WTC11 (cell line): ENCODE measurements around the gene SAE1. TPM values are rescaled to one million over a fixed set of nuclear protein-coding genes. Genes with fewer than 3 reads are reported as not detected.
A peak's percentile ranks its signal among the peaks of the same experiment; 100 is the strongest.

Experiments
- CBFB ChIP-seq: sonication (generic); formaldehyde crosslinking; IDR thresholded peaks from 2 replicates; pipeline ENCODE4 v1.8.1; 2022; ENCODE audit warnings: mild to moderate bottlenecking, low read depth, missing genetic modification reagents
- ETV6 ChIP-seq: sonication (generic); formaldehyde crosslinking; IDR thresholded peaks from 2 replicates; pipeline ENCODE4 v1.8.1; 2022; ENCODE audit warnings: mild to moderate bottlenecking, missing genetic modification reagents
- FOXK1 ChIP-seq: sonication (generic); formaldehyde crosslinking; IDR thresholded peaks from 2 replicates; pipeline ENCODE4 v1.8.0; 2022; ENCODE audit warnings: mild to moderate bottlenecking, moderate library complexity, missing genetic modification reagents
- FOXP1 ChIP-seq: sonication (generic); formaldehyde crosslinking; IDR thresholded peaks from 2 replicates; pipeline ENCODE4 v1.8.0; 2022; ENCODE audit warnings: missing genetic modification reagents, mild to moderate bottlenecking, moderate library complexity, borderline replicate concordance
- HMGA2 ChIP-seq: fragments of 250-450 bp; sonication (Bioruptor Pico); IDR thresholded peaks from 2 replicates; pipeline ENCODE4 v1.4.0; 2021; ENCODE audit warnings: mild to moderate bottlenecking, moderate library complexity
- IRF2 ChIP-seq: sonication (generic); formaldehyde crosslinking; IDR thresholded peaks from 2 replicates; pipeline ENCODE4 v1.8.0; 2022; ENCODE audit warnings: low read depth, missing genetic modification reagents, borderline replicate concordance
- JUN ChIP-seq: sonication (generic); formaldehyde crosslinking; IDR thresholded peaks from 2 replicates; pipeline ENCODE4 v1.8.0; 2023; ENCODE audit warnings: mild to moderate bottlenecking, missing genetic modification reagents
- MYBL2 ChIP-seq: sonication (generic); formaldehyde crosslinking; IDR thresholded peaks from 2 replicates; pipeline ENCODE4 v1.8.1; 2023; ENCODE audit warnings: mild to moderate bottlenecking, moderate library complexity, missing genetic modification reagents
- NFATC4 ChIP-seq: fragments of 250-450 bp; sonication (Bioruptor Pico); IDR thresholded peaks from 2 replicates; pipeline ENCODE4 v1.9.0; 2021; ENCODE audit warnings: mild to moderate bottlenecking
- NFE2L1 ChIP-seq: sonication (generic); formaldehyde crosslinking; IDR thresholded peaks from 2 replicates; pipeline ENCODE4 v1.8.1; 2023; ENCODE audit warnings: missing genetic modification reagents
- NFYB ChIP-seq: sonication (generic); formaldehyde crosslinking; conservative IDR thresholded peaks from 2 replicates; pipeline ENCODE4 v1.8.0; 2022; ENCODE audit warnings: low read depth, missing genetic modification reagents
- NR2C2 ChIP-seq: sonication (generic); formaldehyde crosslinking; IDR thresholded peaks from 2 replicates; pipeline ENCODE4 v1.8.0; 2022; ENCODE audit warnings: mild to moderate bottlenecking, missing genetic modification reagents
- PRRX2 ChIP-seq: fragments of 250-450 bp; sonication (Bioruptor Pico); IDR thresholded peaks from 2 replicates; pipeline ENCODE4 v1.8.0; 2021; ENCODE audit warnings: mild to moderate bottlenecking
- RORB ChIP-seq: fragments of 250-450 bp; sonication (Bioruptor Pico); IDR thresholded peaks from 2 replicates; pipeline ENCODE4 v1.9.0; 2021; ENCODE audit warnings: mild to moderate bottlenecking
- SMAD3 ChIP-seq: sonication (generic); formaldehyde crosslinking; IDR thresholded peaks from 2 replicates; pipeline ENCODE4 v1.8.0; 2022; ENCODE audit warnings: missing genetic modification reagents, mild to moderate bottlenecking, borderline replicate concordance
- SMAD4 ChIP-seq: sonication (generic); formaldehyde crosslinking; IDR thresholded peaks from 2 replicates; pipeline ENCODE4 v1.8.0; 2022; ENCODE audit warnings: mild to moderate bottlenecking, missing genetic modification reagents
- SOX15 ChIP-seq: fragments of 250-450 bp; sonication (Bioruptor Pico); IDR thresholded peaks from 2 replicates; pipeline ENCODE4 v1.9.0; 2021; ENCODE audit warnings: mild to moderate bottlenecking
- SP1 ChIP-seq: sonication (generic); formaldehyde crosslinking; conservative IDR thresholded peaks from 2 replicates; pipeline ENCODE4 v1.8.1; 2022; ENCODE audit warnings: missing genetic modification reagents
- TEAD1 ChIP-seq: sonication (generic); formaldehyde crosslinking; IDR thresholded peaks from 2 replicates; pipeline ENCODE4 v1.8.0; 2022; ENCODE audit warnings: mild to moderate bottlenecking, missing genetic modification reagents
- TP53 ChIP-seq: sonication (generic); formaldehyde crosslinking; IDR thresholded peaks from 2 replicates; pipeline ENCODE4 v1.8.1; 2023; ENCODE audit warnings: mild to moderate bottlenecking, missing genetic modification reagents
- ZBTB21 ChIP-seq: sonication (generic); formaldehyde crosslinking; IDR thresholded peaks from 2 replicates; pipeline ENCODE4 v1.8.1; 2023; ENCODE audit warnings: mild to moderate bottlenecking, missing genetic modification reagents, borderline replicate concordance
- ZNF232 ChIP-seq: sonication (generic); formaldehyde crosslinking; IDR thresholded peaks from 2 replicates; pipeline ENCODE4 v1.8.0; 2022; ENCODE audit warnings: mild to moderate bottlenecking, missing genetic modification reagents
- ZNF416 ChIP-seq: fragments of 250-450 bp; sonication (Bioruptor Pico); IDR thresholded peaks from 2 replicates; pipeline ENCODE4 v1.9.0; 2021; ENCODE audit warnings: mild to moderate bottlenecking, inconsistent platforms
- ZNF423 ChIP-seq: fragments of 250-450 bp; sonication (Bioruptor Pico); IDR thresholded peaks from 2 replicates; pipeline ENCODE4 v2.1.2; 2022; ENCODE audit warnings: mild to moderate bottlenecking, moderate library complexity
- total RNA-seq: library from RNA; stranded (reverse); gene quantifications from 3 replicates; pipeline ENCODE4 v1.2.3, GENCODE V29; 2021
- TF ChIP-seq, protein P1 (sequence below): sonication (generic); formaldehyde crosslinking; IDR thresholded peaks from 2 replicates; pipeline ENCODE4 v1.8.1; 2023; ENCODE audit warnings: mild to moderate bottlenecking, missing genetic modification reagents, moderate library complexity
- TF ChIP-seq, protein P2 (sequence below): sonication (generic); formaldehyde crosslinking; IDR thresholded peaks from 2 replicates; pipeline ENCODE4 v1.8.1; 2023; ENCODE audit warnings: mild to moderate bottlenecking, moderate library complexity, missing genetic modification reagents
- TF ChIP-seq, protein P3 (sequence below): fragments of 250-450 bp; sonication (Bioruptor Pico); IDR thresholded peaks from 2 replicates; pipeline ENCODE4 v1.9.0; 2021; ENCODE audit warnings: mild to moderate bottlenecking
- TF ChIP-seq, protein P4 (sequence below): sonication (generic); formaldehyde crosslinking; IDR thresholded peaks from 2 replicates; pipeline ENCODE4 v1.8.0; 2023; ENCODE audit warnings: mild to moderate bottlenecking, missing genetic modification reagents
- TF ChIP-seq, protein P5 (sequence below): sonication (generic); formaldehyde crosslinking; IDR thresholded peaks from 2 replicates; pipeline ENCODE4 v1.8.1; 2022; ENCODE audit warnings: mild to moderate bottlenecking, moderate library complexity, missing genetic modification reagents
- TF ChIP-seq, protein P6 (sequence below): sonication (generic); formaldehyde crosslinking; conservative IDR thresholded peaks from 2 replicates; pipeline ENCODE4 v1.8.1; 2023; ENCODE audit warnings: mild to moderate bottlenecking, low read depth, missing genetic modification reagents, moderate library complexity
- TF ChIP-seq, protein P7 (sequence below): sonication (generic); formaldehyde crosslinking; conservative IDR thresholded peaks from 2 replicates; pipeline ENCODE4 v1.8.1; 2022; ENCODE audit warnings: mild to moderate bottlenecking, missing genetic modification reagents

SAE1 gene
- total RNA-seq, 1 experiment from 2014 or later, result 224 TPM

DNA sequence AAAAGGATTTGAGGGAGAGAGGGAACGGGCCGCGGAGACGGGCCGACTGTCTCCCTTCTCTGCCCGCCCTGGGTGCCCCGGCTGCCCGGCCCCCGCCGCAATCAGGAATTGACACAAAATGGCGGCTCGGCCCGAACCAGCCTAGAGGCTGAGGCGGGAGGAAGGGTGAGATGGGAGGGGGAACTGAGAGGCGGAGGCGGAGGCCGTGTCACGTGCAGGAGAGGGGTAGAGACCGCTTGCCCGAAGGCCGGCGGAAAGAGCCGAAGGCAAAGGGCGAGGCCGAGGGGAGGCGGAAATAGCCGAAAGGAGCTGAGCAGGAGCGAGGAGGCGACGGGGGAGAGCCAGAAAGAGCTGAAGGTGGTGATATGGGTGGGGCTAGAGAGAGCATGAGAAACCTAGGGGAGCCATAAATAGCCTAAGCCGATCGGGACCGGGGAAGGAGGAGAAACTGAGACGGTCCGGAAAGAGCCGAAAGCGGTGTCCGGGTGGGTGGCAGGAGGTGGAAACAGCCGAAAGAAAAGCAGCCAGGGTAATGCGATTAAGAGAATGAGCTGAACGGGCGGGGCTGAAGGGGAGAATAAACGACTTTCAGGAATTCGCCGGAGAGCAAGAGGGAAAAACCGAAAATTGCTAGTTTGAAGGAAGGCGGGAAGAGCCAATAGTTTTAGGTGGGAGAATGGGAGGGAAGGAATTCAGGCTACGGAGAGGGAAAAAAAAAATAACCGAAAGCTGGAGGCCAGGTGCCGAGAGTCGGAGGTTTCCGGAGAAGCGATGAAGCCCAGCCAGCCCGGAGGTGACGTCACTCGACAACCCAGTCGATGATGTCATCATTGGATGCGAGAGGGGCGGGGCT lies 17.4 kb upstream of the SAE1 start, which contains the start of gene ZC3H4 (continued):
- TF ChIP-seq PRRX2 (CRISPR knock-in tag), result no peak
- no peak for TF ChIP-seq CBFB (CRISPR knock-in tag)
- no peak; the same call in 1 of the 2 replicates for TF ChIP-seq ZNF416 (CRISPR knock-in tag)
- peak; percentile 33; the same call in 1 of the 2 replicates for TF ChIP-seq NFE2L1
- TF ChIP-seq, protein P1, sequence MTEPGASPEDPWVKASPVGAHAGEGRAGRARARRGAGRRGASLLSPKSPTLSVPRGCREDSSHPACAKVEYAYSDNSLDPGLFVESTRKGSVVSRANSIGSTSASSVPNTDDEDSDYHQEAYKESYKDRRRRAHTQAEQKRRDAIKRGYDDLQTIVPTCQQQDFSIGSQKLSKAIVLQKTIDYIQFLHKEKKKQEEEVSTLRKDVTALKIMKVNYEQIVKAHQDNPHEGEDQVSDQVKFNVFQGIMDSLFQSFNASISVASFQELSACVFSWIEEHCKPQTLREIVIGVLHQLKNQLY (CRISPR knock-in tag), result no peak
- no peak; the same call in 1 of the 2 replicates for TF ChIP-seq MYBL2 (CRISPR knock-in tag)
- no peak for TF ChIP-seq ZNF423 (CRISPR knock-in tag)
- TF ChIP-seq, protein P2, sequence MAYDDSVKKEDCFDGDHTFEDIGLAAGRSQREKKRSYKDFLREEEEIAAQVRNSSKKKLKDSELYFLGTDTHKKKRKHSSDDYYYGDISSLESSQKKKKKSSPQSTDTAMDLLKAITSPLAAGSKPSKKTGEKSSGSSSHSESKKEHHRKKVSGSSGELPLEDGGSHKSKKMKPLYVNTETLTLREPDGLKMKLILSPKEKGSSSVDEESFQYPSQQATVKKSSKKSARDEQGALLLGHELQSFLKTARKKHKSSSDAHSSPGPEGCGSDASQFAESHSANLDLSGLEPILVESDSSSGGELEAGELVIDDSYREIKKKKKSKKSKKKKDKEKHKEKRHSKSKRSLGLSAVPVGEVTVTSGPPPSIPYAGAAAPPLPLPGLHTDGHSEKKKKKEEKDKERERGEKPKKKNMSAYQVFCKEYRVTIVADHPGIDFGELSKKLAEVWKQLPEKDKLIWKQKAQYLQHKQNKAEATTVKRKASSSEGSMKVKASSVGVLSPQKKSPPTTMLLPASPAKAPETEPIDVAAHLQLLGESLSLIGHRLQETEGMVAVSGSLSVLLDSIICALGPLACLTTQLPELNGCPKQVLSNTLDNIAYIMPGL (CRISPR knock-in tag), result no peak; the same call in 1 of the 2 replicates
- no peak for TF ChIP-seq ZNF232
- no peak for TF ChIP-seq IRF2 (CRISPR knock-in tag)
- TF ChIP-seq FOXP1 (CRISPR knock-in tag), result peak; percentile 12; the same call in 1 of the 2 replicates
- peak; percentile 24 for TF ChIP-seq SP1 (CRISPR knock-in tag)
- peak; percentile 49; the same call in 1 of the 2 replicates for TF ChIP-seq SOX15
- TF ChIP-seq, protein P3, sequence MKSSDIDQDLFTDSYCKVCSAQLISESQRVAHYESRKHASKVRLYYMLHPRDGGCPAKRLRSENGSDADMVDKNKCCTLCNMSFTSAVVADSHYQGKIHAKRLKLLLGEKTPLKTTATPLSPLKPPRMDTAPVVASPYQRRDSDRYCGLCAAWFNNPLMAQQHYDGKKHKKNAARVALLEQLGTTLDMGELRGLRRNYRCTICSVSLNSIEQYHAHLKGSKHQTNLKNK (CRISPR knock-in tag), result 0 out of 2 replicates have a peak, but pooled peaks have one; percentile 26
- TF ChIP-seq HMGA2 (CRISPR knock-in tag), result peak; percentile 30; the same call in 1 of the 2 replicates
- TF ChIP-seq, protein P4, sequence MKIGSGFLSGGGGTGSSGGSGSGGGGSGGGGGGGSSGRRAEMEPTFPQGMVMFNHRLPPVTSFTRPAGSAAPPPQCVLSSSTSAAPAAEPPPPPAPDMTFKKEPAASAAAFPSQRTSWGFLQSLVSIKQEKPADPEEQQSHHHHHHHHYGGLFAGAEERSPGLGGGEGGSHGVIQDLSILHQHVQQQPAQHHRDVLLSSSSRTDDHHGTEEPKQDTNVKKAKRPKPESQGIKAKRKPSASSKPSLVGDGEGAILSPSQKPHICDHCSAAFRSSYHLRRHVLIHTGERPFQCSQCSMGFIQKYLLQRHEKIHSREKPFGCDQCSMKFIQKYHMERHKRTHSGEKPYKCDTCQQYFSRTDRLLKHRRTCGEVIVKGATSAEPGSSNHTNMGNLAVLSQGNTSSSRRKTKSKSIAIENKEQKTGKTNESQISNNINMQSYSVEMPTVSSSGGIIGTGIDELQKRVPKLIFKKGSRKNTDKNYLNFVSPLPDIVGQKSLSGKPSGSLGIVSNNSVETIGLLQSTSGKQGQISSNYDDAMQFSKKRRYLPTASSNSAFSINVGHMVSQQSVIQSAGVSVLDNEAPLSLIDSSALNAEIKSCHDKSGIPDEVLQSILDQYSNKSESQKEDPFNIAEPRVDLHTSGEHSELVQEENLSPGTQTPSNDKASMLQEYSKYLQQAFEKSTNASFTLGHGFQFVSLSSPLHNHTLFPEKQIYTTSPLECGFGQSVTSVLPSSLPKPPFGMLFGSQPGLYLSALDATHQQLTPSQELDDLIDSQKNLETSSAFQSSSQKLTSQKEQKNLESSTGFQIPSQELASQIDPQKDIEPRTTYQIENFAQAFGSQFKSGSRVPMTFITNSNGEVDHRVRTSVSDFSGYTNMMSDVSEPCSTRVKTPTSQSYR, result no peak
- TF ChIP-seq SMAD3 (CRISPR knock-in tag), result no peak
- TF ChIP-seq NFYB (CRISPR knock-in tag), result no peak
- 0 out of 2 replicates have a peak, but pooled peaks have one; percentile 26 for TF ChIP-seq TP53 (CRISPR knock-in tag)
- TF ChIP-seq NFATC4 (CRISPR knock-in tag), result no peak
- TF ChIP-seq ETV6 (CRISPR knock-in tag), result peak; percentile 84; the same call in 1 of the 2 replicates
- TF ChIP-seq, protein P5, sequence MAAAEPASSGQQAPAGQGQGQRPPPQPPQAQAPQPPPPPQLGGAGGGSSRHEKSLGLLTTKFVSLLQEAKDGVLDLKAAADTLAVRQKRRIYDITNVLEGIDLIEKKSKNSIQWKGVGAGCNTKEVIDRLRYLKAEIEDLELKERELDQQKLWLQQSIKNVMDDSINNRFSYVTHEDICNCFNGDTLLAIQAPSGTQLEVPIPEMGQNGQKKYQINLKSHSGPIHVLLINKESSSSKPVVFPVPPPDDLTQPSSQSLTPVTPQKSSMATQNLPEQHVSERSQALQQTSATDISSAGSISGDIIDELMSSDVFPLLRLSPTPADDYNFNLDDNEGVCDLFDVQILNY (CRISPR knock-in tag), result peak; percentile 73; the same call in 1 of the 2 replicates
- TF ChIP-seq, protein P6, sequence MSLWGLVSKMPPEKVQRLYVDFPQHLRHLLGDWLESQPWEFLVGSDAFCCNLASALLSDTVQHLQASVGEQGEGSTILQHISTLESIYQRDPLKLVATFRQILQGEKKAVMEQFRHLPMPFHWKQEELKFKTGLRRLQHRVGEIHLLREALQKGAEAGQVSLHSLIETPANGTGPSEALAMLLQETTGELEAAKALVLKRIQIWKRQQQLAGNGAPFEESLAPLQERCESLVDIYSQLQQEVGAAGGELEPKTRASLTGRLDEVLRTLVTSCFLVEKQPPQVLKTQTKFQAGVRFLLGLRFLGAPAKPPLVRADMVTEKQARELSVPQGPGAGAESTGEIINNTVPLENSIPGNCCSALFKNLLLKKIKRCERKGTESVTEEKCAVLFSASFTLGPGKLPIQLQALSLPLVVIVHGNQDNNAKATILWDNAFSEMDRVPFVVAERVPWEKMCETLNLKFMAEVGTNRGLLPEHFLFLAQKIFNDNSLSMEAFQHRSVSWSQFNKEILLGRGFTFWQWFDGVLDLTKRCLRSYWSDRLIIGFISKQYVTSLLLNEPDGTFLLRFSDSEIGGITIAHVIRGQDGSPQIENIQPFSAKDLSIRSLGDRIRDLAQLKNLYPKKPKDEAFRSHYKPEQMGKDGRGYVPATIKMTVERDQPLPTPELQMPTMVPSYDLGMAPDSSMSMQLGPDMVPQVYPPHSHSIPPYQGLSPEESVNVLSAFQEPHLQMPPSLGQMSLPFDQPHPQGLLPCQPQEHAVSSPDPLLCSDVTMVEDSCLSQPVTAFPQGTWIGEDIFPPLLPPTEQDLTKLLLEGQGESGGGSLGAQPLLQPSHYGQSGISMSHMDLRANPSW (CRISPR knock-in tag), result no peak
- TF ChIP-seq, protein P7, sequence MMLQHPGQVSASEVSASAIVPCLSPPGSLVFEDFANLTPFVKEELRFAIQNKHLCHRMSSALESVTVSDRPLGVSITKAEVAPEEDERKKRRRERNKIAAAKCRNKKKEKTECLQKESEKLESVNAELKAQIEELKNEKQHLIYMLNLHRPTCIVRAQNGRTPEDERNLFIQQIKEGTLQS (CRISPR knock-in tag), result no peak
- peak; percentile 99 for TF ChIP-seq ZBTB21
- no peak for TF ChIP-seq NR2C2 (CRISPR knock-in tag)
- TF ChIP-seq FOXK1 (CRISPR knock-in tag), result peak; percentile 15; the same call in 1 of the 2 replicates
- TF ChIP-seq JUN (CRISPR knock-in tag), result no peak
- TF ChIP-seq SMAD4 (CRISPR knock-in tag), result no peak
- no peak for TF ChIP-seq RORB (CRISPR knock-in tag)
- no peak for TF ChIP-seq TEAD1 (CRISPR knock-in tag)
